ENCODE data around the gene BRD9. TPM values are rescaled to one million over a fixed set of nuclear protein-coding genes. Genes with fewer than 3 reads are reported as not detected.
"Not testable (repeated sequence)": the region's sequence is repeated elsewhere in the genome, so short reads cannot be mapped to it uniquely, and the experiment has no call there.

BRD9 gene
- total and polyA plus RNA-seq, 4 donors: 12.5 to 39.7 (median 37.3) TPM

DNA sequence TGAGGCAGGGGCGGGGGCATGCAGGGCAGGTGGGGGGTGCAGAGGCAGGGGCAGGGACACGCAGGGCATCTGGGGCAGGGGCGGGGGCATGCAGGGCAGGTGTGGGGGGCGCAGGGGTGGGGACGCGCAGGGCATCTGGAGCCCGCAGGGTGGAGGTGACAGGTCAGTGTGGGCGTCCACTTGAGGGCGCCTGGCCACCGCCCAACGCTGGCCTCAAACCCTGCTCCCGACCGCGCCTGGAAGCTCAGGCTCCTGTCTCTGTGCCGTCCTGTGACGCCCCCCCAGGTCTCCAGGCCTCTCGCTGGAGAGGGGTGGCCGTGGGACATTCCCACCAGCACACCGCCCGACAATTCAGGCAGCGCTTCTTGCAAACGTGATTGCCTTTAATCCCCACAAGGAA is 48.7 kb downstream of the BRD9 start:
- H3K27me3 ChIP-seq (ENCODE audit: control insufficient read depth in 1 of 2, insufficient read depth in 2 of 2, low read length in 1 of 2); ATAC-seq (ENCODE audit: low FRiP score); intact Hi-C loops (cut with DNase I); H3K4me3 ChIP-seq (ENCODE audit: low read length in 2 of 2); H3K4me1 ChIP-seq (ENCODE audit: control insufficient read depth in 1 of 2, insufficient read depth in 2 of 2, low read length in 2 of 2); H3K36me3 ChIP-seq (ENCODE audit: control insufficient read depth in 1 of 2, insufficient read depth in 2 of 2, low read length in 1 of 2); H3K9me3 ChIP-seq (ENCODE audit: control insufficient read depth, low read length); H3K27ac ChIP-seq (ENCODE audit: low read depth in 1 of 2, low read length in 2 of 2): not testable (repeated sequence)
- 76 to 90% methylated on average over 21 to 22 of the region's 22 CpGs for WGBS, 2 donors
- DNase-seq: peak; percentile 36 to 77

DNA sequence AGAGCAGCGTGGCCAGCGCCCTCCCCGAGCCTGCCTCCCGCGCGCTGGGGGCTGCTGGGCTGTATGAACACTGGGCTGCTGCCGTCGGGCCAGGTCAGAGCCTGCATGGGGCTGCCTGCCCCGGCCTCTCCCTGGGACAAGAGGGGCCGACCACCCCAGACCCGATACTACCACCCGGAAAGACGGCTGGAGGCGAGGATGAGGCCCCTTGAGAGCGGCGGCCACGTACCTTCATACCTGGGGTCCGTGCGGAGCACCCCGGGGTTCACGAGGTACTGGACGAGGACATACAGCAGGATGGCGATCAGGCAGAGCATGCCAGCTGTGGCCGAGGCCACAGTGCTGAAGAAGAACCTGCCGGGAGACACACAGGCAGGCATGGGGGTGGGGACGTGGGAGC is 49.2 kb downstream of the BRD9 start:
- 94 to 100% methylated on average over 3 to 19 of the region's 26 CpGs for WGBS, 2 donors
- H3K4me3 ChIP-seq (ENCODE audit: low read length in 2 of 2): not testable (repeated sequence)

DNA sequence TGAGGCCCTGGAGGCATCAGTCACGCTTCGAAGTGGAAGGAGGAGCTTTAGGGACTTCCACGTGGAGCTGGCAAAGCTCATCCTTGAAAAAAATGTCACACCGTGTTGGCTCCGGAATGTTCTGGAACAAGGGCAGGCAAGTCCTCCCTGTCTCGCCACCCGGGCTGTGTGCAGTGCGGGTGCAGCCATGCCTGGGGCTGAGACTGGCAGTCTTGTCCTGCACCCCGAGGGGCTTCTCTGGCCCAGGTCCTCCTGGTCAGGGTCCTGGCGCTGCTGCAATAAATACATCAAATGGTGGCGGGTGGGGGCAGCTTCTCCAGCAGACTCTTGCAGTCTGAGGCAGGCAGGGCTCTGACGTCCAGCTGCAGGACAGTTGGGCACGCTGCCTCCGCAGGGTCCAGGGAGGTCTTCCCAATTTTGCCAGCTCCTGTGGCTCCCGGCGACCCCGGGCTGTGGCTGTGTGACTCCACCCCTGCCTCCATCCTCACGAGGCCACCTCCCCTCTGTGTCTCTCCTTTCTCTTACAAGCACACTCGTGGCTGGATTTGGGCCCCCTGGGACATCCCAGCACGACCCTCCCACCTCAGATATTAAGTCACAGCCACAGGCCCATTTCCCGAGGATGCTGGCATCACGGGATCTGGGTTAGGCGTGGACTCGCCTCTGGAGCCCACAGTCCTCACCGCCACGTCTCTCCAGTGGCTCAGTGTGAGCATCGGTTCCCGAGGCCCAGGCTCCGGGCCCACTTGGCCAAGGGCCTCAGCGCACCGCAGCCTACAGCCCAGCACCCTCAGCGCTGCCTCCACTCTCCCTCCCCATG is 50.0 kb downstream of the BRD9 start:
- H3K27me3 ChIP-seq (ENCODE audit: control insufficient read depth in 1 of 2, insufficient read depth in 2 of 2, low read length in 1 of 2); H3K4me3 ChIP-seq (ENCODE audit: low read length in 2 of 2); ATAC-seq (ENCODE audit: low FRiP score); H3K27ac ChIP-seq (ENCODE audit: low read depth in 1 of 2, low read length in 2 of 2); H3K9me3 ChIP-seq (ENCODE audit: control insufficient read depth, low read length); H3K36me3 ChIP-seq (ENCODE audit: control insufficient read depth in 1 of 2, insufficient read depth in 2 of 2, low read length in 1 of 2); intact Hi-C loops (cut with DNase I); H3K4me1 ChIP-seq (ENCODE audit: control insufficient read depth in 1 of 2, insufficient read depth in 2 of 2, low read length in 2 of 2): not testable (repeated sequence)
- 87 to 92% methylated on average over 26 to 29 of the region's 32 CpGs for WGBS, 2 donors
- DNase-seq: peak; percentile 41 to 79

More for the DNA sequence above, 49.2 kb downstream of the BRD9 start:
- peak; percentile 50 to 81 for DNase-seq
- H3K36me3 ChIP-seq (ENCODE audit: control insufficient read depth in 1 of 2, insufficient read depth in 2 of 2, low read length in 1 of 2); H3K27me3 ChIP-seq (ENCODE audit: control insufficient read depth in 1 of 2, insufficient read depth in 2 of 2, low read length in 1 of 2); intact Hi-C loops (cut with DNase I); H3K27ac ChIP-seq (ENCODE audit: low read depth in 1 of 2, low read length in 2 of 2); ATAC-seq (ENCODE audit: low FRiP score); H3K9me3 ChIP-seq (ENCODE audit: control insufficient read depth, low read length); H3K4me1 ChIP-seq (ENCODE audit: control insufficient read depth in 1 of 2, insufficient read depth in 2 of 2, low read length in 2 of 2): not testable (repeated sequence)

DNA sequence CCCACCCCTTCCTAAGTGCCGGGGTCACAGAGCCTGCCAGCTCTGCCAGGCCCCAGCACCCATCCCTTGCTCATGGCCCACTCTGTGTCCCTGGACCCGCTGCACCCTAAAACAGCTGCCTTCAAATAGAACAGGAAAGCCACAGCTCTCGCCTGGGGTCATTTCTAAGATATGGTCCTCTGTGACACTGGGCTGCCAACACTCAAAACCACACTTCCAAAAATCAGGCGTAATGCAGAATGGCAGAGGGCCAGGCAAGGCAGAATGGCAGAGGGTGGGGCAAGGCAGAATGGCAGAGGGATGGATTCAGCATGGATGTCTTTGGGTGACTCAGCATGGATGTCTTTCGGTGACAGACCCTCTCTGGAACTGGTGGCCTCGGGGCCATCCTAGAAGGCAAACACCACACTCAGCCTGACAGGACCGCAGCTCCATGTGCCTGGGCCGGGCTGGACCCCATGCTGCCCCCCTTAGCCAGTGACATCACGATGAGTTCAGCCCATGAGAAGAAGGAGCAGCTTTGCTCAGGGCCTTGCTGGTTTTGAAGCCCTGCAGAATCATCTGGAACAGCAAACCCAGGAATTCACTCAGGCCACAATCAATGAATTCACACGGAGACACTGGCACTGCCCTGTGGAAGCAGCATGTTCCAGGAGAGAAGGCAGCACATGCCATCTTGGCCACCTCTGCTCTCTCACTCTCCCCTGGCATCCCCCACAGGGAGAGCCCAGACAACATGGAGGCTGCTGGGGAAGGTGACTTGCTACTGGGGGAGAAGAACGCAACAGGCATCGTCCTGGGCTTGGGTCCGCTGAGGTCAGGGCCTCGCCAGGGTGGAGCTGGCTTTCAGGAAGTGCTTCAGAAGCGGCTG is 50.8 kb downstream of the BRD9 start:
- not testable (repeated sequence) for H3K4me3 ChIP-seq (ENCODE audit: low read length in 2 of 2); H3K36me3 ChIP-seq (ENCODE audit: control insufficient read depth in 1 of 2, insufficient read depth in 2 of 2, low read length in 1 of 2); H3K4me1 ChIP-seq (ENCODE audit: control insufficient read depth in 1 of 2, insufficient read depth in 2 of 2, low read length in 2 of 2); H3K9me3 ChIP-seq (ENCODE audit: control insufficient read depth, low read length); H3K27ac ChIP-seq (ENCODE audit: low read depth in 1 of 2, low read length in 2 of 2); ATAC-seq (ENCODE audit: low FRiP score); H3K27me3 ChIP-seq (ENCODE audit: control insufficient read depth in 1 of 2, insufficient read depth in 2 of 2, low read length in 1 of 2)
- DNase-seq: peak; percentile 24 to 68
- 83 to 87% methylated on average over 10 to 14 of the region's 15 CpGs for WGBS, 2 donors
- intact Hi-C loops (cut with DNase I): loop anchor here in 1 of 2 donors (2.0 kb wide), 1 partner anchor 95 kb away; no protein-coding TSS in a partner anchor

DNA sequence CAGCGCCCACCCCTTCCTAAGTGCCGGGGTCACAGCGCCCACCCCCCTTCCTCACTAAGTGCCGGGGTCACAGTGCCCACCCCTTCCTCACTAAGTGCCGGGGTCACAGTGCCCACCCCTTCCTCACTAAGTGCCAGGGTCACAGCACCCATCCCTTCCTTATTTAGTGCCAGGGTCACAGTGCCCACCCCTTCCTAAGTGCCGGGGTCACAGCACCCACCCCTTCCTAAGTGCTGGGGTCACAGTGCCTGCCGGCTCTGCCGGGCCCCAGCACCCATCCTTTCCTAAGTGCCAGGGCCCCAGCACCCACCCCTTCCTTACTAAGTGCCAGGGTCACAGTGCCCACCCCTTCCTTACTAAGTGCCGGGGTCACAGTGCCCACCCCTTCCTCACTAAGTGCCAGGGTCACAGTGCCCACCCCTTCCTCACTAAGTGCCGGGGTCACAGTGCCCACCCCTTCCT is 51.6 kb downstream of the BRD9 start:
- not testable (repeated sequence) for H3K4me1 ChIP-seq (ENCODE audit: control insufficient read depth in 1 of 2, insufficient read depth in 2 of 2, low read length in 2 of 2); H3K4me3 ChIP-seq (ENCODE audit: low read length in 2 of 2); H3K27me3 ChIP-seq (ENCODE audit: control insufficient read depth in 1 of 2, insufficient read depth in 2 of 2, low read length in 1 of 2); H3K9me3 ChIP-seq (ENCODE audit: control insufficient read depth, low read length); ATAC-seq (ENCODE audit: low FRiP score); H3K27ac ChIP-seq (ENCODE audit: low read depth in 1 of 2, low read length in 2 of 2); H3K36me3 ChIP-seq (ENCODE audit: control insufficient read depth in 1 of 2, insufficient read depth in 2 of 2, low read length in 1 of 2)
- WGBS, 2 donors: 95 to 97% methylated on average over 6 to 10 of the region's 10 CpGs
- peak; percentile 29 to 66 for DNase-seq
- intact Hi-C loops (cut with DNase I): loop anchor here in 1 of 2 donors (2.0 kb wide), 1 partner anchor 94 kb away; no protein-coding TSS in a partner anchor

DNA sequence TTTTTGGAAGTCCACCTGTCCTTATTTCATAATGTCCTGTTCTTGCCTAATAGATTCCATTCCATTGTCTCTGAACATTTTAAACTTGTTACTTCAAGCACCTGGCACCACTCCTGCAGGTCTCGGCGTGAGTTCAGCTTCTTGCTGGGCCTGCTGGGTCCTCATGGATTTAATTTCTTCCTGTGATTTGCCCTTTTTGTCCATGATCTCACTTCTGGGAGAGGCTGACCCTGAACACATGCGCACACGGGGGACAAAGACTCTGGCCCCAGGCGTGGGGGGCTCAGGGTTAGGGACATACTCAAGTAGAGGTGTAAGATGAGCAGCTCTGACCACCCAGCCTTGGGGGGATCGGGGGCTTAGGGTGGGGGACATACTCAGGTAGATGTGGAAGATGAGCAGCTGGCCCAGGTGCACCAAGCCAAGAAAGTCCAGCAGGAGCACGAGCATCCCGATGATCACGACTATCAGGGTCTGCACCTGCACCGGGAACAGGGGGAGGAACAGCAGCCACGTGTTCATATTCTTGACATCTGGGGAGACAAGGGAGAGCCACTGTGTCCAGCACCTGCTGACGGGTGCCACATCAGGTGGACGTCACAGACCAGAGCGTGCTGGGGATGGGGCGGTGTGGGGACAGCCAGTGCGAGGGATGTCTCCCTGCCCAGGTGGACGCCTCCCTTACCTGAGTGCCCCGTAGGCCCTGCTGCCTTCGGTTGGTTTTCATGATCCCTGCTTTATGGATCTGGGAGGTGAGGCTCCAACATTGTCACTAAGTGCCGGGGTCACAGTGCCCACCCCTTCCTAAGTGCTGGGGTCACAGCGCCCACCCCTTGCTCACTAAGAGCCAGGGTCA is 52.3 kb downstream of the BRD9 start:
- not testable (repeated sequence) for H3K36me3 ChIP-seq (ENCODE audit: control insufficient read depth in 1 of 2, insufficient read depth in 2 of 2, low read length in 1 of 2); H3K4me1 ChIP-seq (ENCODE audit: control insufficient read depth in 1 of 2, insufficient read depth in 2 of 2, low read length in 2 of 2); ATAC-seq (ENCODE audit: low FRiP score); H3K27ac ChIP-seq (ENCODE audit: low read depth in 1 of 2, low read length in 2 of 2); H3K27me3 ChIP-seq (ENCODE audit: control insufficient read depth in 1 of 2, insufficient read depth in 2 of 2, low read length in 1 of 2); H3K4me3 ChIP-seq (ENCODE audit: low read length in 2 of 2); H3K9me3 ChIP-seq (ENCODE audit: control insufficient read depth, low read length)
- peak; percentile 52 to 82 for DNase-seq
- intact Hi-C loops (cut with DNase I): loop anchor here in 1 of 2 donors (2.0 kb wide), 1 partner anchor 94 kb away; no protein-coding TSS in a partner anchor
- 90 to 94% methylated on average over 20 to 21 of the region's 21 CpGs for WGBS, 2 donors

DNA sequence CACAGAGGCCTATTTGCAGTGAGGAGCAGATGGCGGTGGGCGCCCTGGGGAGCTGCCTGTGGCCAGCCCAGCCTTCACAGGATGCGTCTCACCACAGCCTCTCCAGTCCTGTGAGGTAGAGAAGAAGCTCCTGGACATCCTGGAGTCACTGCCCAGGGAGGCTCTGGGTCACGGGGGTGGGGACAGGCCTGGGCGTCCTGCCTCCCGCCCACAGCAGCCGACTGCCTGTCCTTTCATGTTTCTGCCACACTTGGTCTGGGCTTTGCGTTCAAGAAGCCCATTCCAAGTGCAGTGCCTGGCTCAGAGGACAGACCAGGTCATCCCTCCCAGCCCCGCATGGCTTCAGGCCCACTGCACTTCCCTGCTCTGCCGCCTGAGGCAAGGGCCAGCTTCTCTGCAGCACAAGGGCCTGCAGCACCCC is 54.2 kb downstream of the BRD9 start:
- intact Hi-C loops (cut with DNase I); H3K27ac ChIP-seq (ENCODE audit: low read depth in 1 of 2, low read length in 2 of 2); H3K27me3 ChIP-seq (ENCODE audit: control insufficient read depth in 1 of 2, insufficient read depth in 2 of 2, low read length in 1 of 2); H3K4me3 ChIP-seq (ENCODE audit: low read length in 2 of 2); H3K36me3 ChIP-seq (ENCODE audit: control insufficient read depth in 1 of 2, insufficient read depth in 2 of 2, low read length in 1 of 2); H3K9me3 ChIP-seq (ENCODE audit: control insufficient read depth, low read length); ATAC-seq (ENCODE audit: low FRiP score); H3K4me1 ChIP-seq (ENCODE audit: control insufficient read depth in 1 of 2, insufficient read depth in 2 of 2, low read length in 2 of 2): not testable (repeated sequence)
- 84 to 85% methylated on average over 10 of the region's 10 CpGs for WGBS, 2 donors
- DNase-seq: peak; percentile 36 to 78

DNA sequence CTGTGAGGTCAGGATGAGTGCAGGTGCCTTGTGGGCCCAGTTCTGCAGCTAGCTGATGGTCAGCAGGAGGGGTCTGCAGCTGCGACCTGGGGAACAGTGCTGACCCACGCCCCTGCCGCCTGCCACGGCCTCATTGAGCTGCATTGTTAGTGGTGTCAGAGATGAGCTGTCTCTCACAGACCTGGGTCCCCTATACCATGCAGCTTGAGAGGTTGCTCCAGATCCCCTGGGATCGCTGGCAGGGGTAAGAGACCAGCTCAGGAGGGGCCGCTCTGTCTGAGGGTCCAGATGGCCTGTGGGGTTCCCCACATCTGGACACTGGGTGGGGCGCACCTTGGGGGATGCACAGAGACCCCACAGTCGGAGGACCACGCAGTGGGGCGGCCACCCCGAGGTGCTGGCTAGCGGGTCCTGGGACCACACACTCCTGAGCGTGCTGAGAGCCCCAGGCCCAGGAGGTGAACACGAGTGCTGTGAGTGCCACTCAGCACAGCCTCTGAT is 54.9 kb downstream of the BRD9 start:
- H3K9me3 ChIP-seq (ENCODE audit: control insufficient read depth, low read length); H3K4me3 ChIP-seq (ENCODE audit: low read length in 2 of 2); intact Hi-C loops (cut with DNase I); H3K27ac ChIP-seq (ENCODE audit: low read depth in 1 of 2, low read length in 2 of 2); H3K4me1 ChIP-seq (ENCODE audit: control insufficient read depth in 1 of 2, insufficient read depth in 2 of 2, low read length in 2 of 2); ATAC-seq (ENCODE audit: low FRiP score); H3K27me3 ChIP-seq (ENCODE audit: control insufficient read depth in 1 of 2, insufficient read depth in 2 of 2, low read length in 1 of 2); H3K36me3 ChIP-seq (ENCODE audit: control insufficient read depth in 1 of 2, insufficient read depth in 2 of 2, low read length in 1 of 2): not testable (repeated sequence)
- 95 to 97% methylated on average over 9 to 14 of the region's 14 CpGs for WGBS, 2 donors
- peak in 1 of 2 donors; percentile 37 for DNase-seq
